Sigmoid colon (tissue), 7 donors: Measurements from ENCODE around the gene NFIA. TPM values are rescaled to one million over a fixed set of nuclear protein-coding genes. Genes with fewer than 3 reads are reported as not detected.

Experiments
- DNase-seq: peaks from one replicate; pipeline ENCODE4 v3.0.0-alpha.2; 2019
- H3K27ac ChIP-seq, 4 donors: fragments of 200-600 bp; sonication (generic); one replicate each; pipeline ENCODE4 v1.5.1; 2016 to 2019; ENCODE audit warnings: mild to moderate bottlenecking in 1 of 4
- H3K27me3 ChIP-seq, 3 donors: fragments of 200-600 bp; sonication (generic); one replicate each; pipeline ENCODE4 v1.5.1; 2019; ENCODE audit warnings: mild to moderate bottlenecking in 1 of 3
- H3K36me3 ChIP-seq, 4 donors: fragments of 200-600 bp; sonication (generic); one replicate each; pipeline ENCODE4 v1.5.1; 2016 to 2019
- H3K4me1 ChIP-seq, 4 donors: fragments of 200-600 bp; sonication (generic); one replicate each; pipeline ENCODE4 v1.5.1; 2017 to 2019
- H3K4me3 ChIP-seq, 4 donors: fragments of 200-600 bp; sonication (generic); one replicate each; pipeline ENCODE4 v1.5.1; 2017 to 2019; ENCODE audit warnings: mild to moderate bottlenecking in 2 of 4, moderate library complexity in 1 of 4
- H3K9me3 ChIP-seq, 4 donors: fragments of 200-600 bp in 3 of 4; sonication (generic) in 3 of 4; one replicate each; pipeline versions ENCODE4 v1.5.1 to v1.6.1; 2013 to 2019
- EP300 ChIP-seq, 4 donors: sonication (generic); formaldehyde crosslinking; IDR thresholded peaks; one replicate each; pipeline ENCODE4 v1.6.1; 2017; ENCODE audit warnings: antibody characterized with exemption in 4 of 4
- POLR2A ChIP-seq, 2 donors: fragments of 450-650 bp; IDR thresholded peaks; one replicate each; pipeline ENCODE4 v1.6.1; 2016; ENCODE audit warnings: antibody characterized with exemption in 2 of 2, mild to moderate bottlenecking in 2 of 2, moderate library complexity in 2 of 2
- POLR2AphosphoS5 ChIP-seq, 4 donors: sonication (generic); formaldehyde crosslinking; IDR thresholded peaks; one replicate each; pipeline ENCODE4 v1.6.1; 2017; ENCODE audit warnings: antibody characterized with exemption in 4 of 4
- WGBS, 2 donors: extraction: QIAGEN DNeasy Blood & Tissue Kit; methylation state at CpG; one replicate each; pipeline ENCODE4 v1.1.7; 2013; 5-methylcytosine and 5-hydroxymethylcytosine counted together
- intact Hi-C: fragments of 100-400 bp; cut with DNase I; formaldehyde crosslinking; loops from one replicate; pipeline ENCODE4 v1.15.1; 2023
- polyA plus RNA-seq, 3 donors: library from polyadenylated mRNA; stranded (reverse); fragments of 200-250 nt; gene quantifications; one replicate each; pipeline ENCODE4 v1.2.3, GENCODE V29; 2013
- total RNA-seq, 4 donors: library from RNA; depleted of rRNA; stranded (reverse); fragments of >200 nt; gene quantifications; one replicate each; pipeline ENCODE4 v1.1.0, GENCODE V29; 2016
- TF ChIP-seq, protein P1 (sequence below), 4 experiments: fragments of 450-650 bp in 3 of 4; fragments of 200-600 bp in 1 of 4; IDR thresholded peaks; one replicate each; pipeline ENCODE4 v1.5.1; 2016 to 2019; ENCODE audit warnings: antibody characterized with exemption in 4 of 4, mild to moderate bottlenecking in 3 of 4, moderate library complexity in 2 of 4
- donor health status: healthy with polysubstance abuse.
- donor health status: Bipolar disorder and iron deficiency.
- donor health status: healthy.

Gene NFIA
- total and polyA plus RNA-seq, 7 donors, result 2.3 to 154 (median 79.7) TPM

DNA sequence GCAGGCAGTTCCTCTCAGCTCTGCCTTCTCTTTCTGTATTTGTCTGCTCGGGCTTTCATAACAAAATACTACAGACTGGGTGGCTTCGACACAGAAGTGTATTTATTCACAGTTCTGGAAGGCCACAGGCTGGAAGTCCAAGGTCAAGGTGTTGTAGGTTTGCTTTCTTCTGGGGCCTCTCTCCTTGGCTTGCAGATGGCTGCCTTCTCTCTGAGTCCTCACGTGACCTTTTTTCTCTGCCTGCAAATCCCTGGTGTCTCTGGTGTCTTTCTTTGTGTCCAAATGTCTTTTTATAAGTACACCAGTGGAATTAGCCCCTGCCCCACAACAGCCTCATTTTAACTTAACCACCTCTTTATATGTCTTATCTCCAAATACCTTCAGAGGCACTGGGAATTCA lies 392.6 kb downstream of the NFIA start:
- no peak overlapping the region for H3K4me3 ChIP-seq
- H3K27ac ChIP-seq, result no peak overlapping the region
- TF ChIP-seq, protein P1, sequence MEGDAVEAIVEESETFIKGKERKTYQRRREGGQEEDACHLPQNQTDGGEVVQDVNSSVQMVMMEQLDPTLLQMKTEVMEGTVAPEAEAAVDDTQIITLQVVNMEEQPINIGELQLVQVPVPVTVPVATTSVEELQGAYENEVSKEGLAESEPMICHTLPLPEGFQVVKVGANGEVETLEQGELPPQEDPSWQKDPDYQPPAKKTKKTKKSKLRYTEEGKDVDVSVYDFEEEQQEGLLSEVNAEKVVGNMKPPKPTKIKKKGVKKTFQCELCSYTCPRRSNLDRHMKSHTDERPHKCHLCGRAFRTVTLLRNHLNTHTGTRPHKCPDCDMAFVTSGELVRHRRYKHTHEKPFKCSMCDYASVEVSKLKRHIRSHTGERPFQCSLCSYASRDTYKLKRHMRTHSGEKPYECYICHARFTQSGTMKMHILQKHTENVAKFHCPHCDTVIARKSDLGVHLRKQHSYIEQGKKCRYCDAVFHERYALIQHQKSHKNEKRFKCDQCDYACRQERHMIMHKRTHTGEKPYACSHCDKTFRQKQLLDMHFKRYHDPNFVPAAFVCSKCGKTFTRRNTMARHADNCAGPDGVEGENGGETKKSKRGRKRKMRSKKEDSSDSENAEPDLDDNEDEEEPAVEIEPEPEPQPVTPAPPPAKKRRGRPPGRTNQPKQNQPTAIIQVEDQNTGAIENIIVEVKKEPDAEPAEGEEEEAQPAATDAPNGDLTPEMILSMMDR (IDR thresholded peaks at IDR 0.05), result no peak
- TF ChIP-seq POLR2A (IDR thresholded peaks at IDR 0.05), result no peak
- TF ChIP-seq EP300 (IDR thresholded peaks at IDR 0.05), result no peak
- TF ChIP-seq POLR2AphosphoS5 (IDR thresholded peaks at IDR 0.05), result no peak
- H3K9me3 ChIP-seq, result no peaks in the 10 kb centered on the region
- no peaks in the 10 kb centered on the region for H3K27me3 ChIP-seq
- no peak for DNase-seq
- H3K36me3 ChIP-seq, result no peaks in the 10 kb centered on the region
- H3K4me1 ChIP-seq, result no peaks in the 10 kb centered on the region
- 85 to 90% methylated on average over 3 of the region's 3 CpGs for WGBS, 2 donors
- intact Hi-C loops, result no loop called here

DNA sequence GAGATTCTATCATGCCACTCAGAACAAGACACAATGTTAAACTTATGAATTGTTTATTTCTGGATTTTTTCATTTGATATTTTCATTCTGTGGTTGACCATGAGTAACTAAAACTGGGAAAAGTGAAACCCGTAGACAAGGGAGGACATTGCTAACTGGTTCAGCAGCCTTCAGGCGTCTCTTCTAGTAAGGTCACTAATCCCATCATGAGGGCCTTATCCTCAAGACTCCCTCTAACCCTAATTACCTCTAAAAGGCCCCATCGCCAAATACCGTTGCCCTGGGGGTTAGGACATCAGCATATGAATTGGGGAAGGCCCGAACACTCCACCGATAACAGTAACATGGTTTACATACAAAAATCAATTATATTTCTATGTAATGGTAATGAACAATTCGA lies 394.9 kb downstream of the NFIA start:
- intact Hi-C loops, result no loop called here
- Histone ChIP-seq H3K4me3 (no peak overlapping the region), H3K9me3 (no peaks in the 10 kb centered on the region), H3K4me1 (peaks cover 0 to 7% (median 0%) of the 10 kb centered on the region in 4 donors), H3K36me3 (no peaks in the 10 kb centered on the region), H3K27me3 (no peaks in the 10 kb centered on the region), H3K27ac (no peak overlapping the region)
- DNase-seq, result no peak
- TF ChIP-seq, protein P1 (IDR thresholded peaks at IDR 0.05), result no peak
- no peak for TF ChIP-seq POLR2AphosphoS5 (IDR thresholded peaks at IDR 0.05)
- no peak for TF ChIP-seq POLR2A (IDR thresholded peaks at IDR 0.05)
- 90 to 93% methylated on average over 7 of the region's 7 CpGs for WGBS, 2 donors

GRCh38 chr1:61480273-61480935 lies 398.0 kb downstream of the NFIA start:
- Histone ChIP-seq H3K27me3 (no peaks in the 10 kb centered on the region), H3K4me1 (peaks cover 0 to 7% (median 0%) of the 10 kb centered on the region in 4 donors), H3K4me3 (no peak overlapping the region), H3K27ac (no peak overlapping the region), H3K9me3 (no peaks in the 10 kb centered on the region), H3K36me3 (no peaks in the 10 kb centered on the region)
- no peak for TF ChIP-seq POLR2AphosphoS5 (IDR thresholded peaks at IDR 0.05)
- TF ChIP-seq POLR2A (IDR thresholded peaks at IDR 0.05), result no peak
- TF ChIP-seq, protein P1 (IDR thresholded peaks at IDR 0.05), result no peak
- TF ChIP-seq EP300 (IDR thresholded peaks at IDR 0.05), result no peak
- no peak for DNase-seq
- 90 to 92% methylated on average over 4 of the region's 4 CpGs for WGBS, 2 donors
- intact Hi-C loops, result no loop called here

DNA sequence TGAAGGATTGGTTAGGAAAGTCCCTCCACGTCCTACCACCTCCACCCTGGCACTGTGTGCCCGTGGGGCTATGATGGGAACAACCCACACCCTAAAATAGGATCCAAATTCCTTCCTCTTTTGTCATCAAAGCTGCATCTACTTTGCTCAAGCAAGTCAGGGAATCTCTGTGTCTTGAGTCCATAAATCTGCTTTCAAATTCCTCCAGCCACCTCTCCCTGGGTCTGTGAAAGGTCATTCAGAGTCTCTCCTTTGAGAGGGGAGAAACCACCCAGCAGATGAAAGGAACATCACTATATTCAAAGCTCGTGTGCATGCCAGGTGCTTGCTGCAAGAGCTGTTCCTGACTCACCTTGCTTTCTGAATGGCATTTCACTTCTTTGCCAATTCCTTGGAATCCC lies 399.0 kb downstream of the NFIA start:
- Histone ChIP-seq H3K9me3 (no peaks in the 10 kb centered on the region), H3K27ac (no peak overlapping the region), H3K4me1 (peaks cover 0 to 7% (median 0%) of the 10 kb centered on the region in 4 donors), H3K4me3 (no peak overlapping the region), H3K27me3 (no peaks in the 10 kb centered on the region), H3K36me3 (no peaks in the 10 kb centered on the region)
- intact Hi-C loops, result no loop called here
- DNase-seq, result no peak
- 8 to 40% methylated on average over 3 of the region's 3 CpGs for WGBS, 2 donors
- TF ChIP-seq POLR2AphosphoS5 (IDR thresholded peaks at IDR 0.05), result no peak
- no peak for TF ChIP-seq EP300 (IDR thresholded peaks at IDR 0.05)
- TF ChIP-seq POLR2A (IDR thresholded peaks at IDR 0.05), result no peak
- TF ChIP-seq, protein P1 (IDR thresholded peaks at IDR 0.05), result no peak
